Measurements from ENCODE around the gene OR4Q3.
"Not testable (repeated sequence)": the region's sequence is repeated elsewhere in the genome, so short reads cannot be mapped to it uniquely, and the experiment has no call there.

The OR4Q3 gene

DNA sequence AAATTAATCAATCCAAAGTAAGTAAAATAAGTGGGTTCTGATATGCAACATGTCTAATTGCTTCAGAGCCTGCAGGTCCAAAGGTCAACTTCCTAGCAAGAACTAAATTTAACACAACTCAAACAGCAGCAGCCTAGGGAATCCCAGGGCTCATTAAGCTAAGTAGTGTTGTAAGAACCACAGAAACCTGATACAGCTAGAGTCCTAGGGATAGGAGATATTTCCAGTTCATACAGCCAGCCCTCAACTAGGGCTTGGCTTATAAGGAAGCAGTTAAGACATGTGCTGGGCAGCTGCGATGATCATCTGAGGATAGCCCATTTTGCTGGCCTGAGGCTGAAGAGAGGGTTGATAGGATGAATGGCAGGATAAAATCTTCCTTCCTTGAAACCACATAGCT, at the start of gene OR4Q3:
Gene OR4Q3 (plus strand): TSS at position 316 of the 400 bp plus-strand sequence.
- no peaks in the 10 kb centered on the region for H3K9me3 ChIP-seq (ENCODE audit: control insufficient read depth, insufficient read depth, low read length)
- H3K36me3 ChIP-seq (ENCODE audit: control insufficient read depth, low read length), result no peaks in the 10 kb centered on the region
- H3K4me2 ChIP-seq (ENCODE audit: low read length), result no peak within 1 kb of the TSS
- no peaks in the 10 kb centered on the region for H3K4me1 ChIP-seq (ENCODE audit: control insufficient read depth, low read length)
- H3K79me2 ChIP-seq (ENCODE audit: control insufficient read depth, low read length), result no peaks in the 10 kb centered on the region
- H3K27me3 ChIP-seq (ENCODE audit: control insufficient read depth, low read length), result no peaks in the 10 kb centered on the region
- no peak for TF ChIP-seq EZH2phosphoT487 (IDR thresholded peaks at IDR 0.05; ENCODE audit: borderline replicate concordance, low read length)
- TF ChIP-seq CTCF (IDR thresholded peaks at IDR 0.05; ENCODE audit: low read depth, low read length, poor library complexity, severe bottlenecking), result no peak
- no peak within 1 kb of the TSS for H3K27ac ChIP-seq (ENCODE audit: low read depth, low read length)
- H3K4me3 ChIP-seq (ENCODE audit: low read length), result no peak within 1 kb of the TSS
- no peaks in the 10 kb centered on the region for H3K9me2 ChIP-seq (replicated peaks; ENCODE audit: control insufficient read depth, low read length)
- no peaks in the 10 kb centered on the region for H4K20me1 ChIP-seq (ENCODE audit: control insufficient read depth, insufficient read depth, low read depth, low read length)
- H3F3A ChIP-seq (ENCODE audit: control insufficient read depth, insufficient read depth), result no peaks in the 10 kb centered on the region

DNA sequence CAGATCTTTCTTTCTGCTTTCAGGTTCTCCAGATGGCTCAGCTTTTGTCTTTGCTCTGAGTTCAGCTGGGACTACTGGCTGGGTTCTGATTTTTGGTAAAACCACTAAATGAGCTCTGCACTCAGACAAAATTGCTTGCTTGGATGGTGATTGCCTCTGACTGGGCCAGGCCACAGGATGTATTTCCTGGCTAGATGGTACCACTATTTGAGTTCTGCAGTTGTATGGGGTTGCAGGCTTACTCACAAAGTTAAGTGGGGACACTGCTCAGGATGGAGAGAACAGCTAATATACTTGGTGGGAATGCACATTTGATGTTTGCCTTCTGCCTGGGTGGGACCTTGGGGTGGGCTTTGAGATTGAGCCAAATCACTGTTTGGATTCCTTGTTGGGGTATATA, 14.0 kb upstream of the OR4Q3 start:
- Histone ChIP-seq H3K36me3 (ENCODE audit: control insufficient read depth, low read length) (no peaks in the 10 kb centered on the region), H3F3A (ENCODE audit: control insufficient read depth, insufficient read depth) (no peaks in the 10 kb centered on the region), H3K9me3 (ENCODE audit: control insufficient read depth, insufficient read depth, low read length) (no peaks in the 10 kb centered on the region), H3K27ac (ENCODE audit: low read depth, low read length) (no peak overlapping the region), H3K79me2 (ENCODE audit: control insufficient read depth, low read length) (no peaks in the 10 kb centered on the region), H3K27me3 (ENCODE audit: control insufficient read depth, low read length) (no peaks in the 10 kb centered on the region), H3K4me3 (ENCODE audit: low read length) (no peak overlapping the region), H3K4me1 (ENCODE audit: control insufficient read depth, low read length) (no peaks in the 10 kb centered on the region), H3K9me2 (replicated peaks; ENCODE audit: control insufficient read depth, low read length) (no peaks in the 10 kb centered on the region), H3K4me2 (ENCODE audit: low read length) (no peak overlapping the region), H4K20me1 (ENCODE audit: control insufficient read depth, insufficient read depth, low read depth, low read length) (no peaks in the 10 kb centered on the region)
- TF ChIP-seq EZH2phosphoT487 (IDR thresholded peaks at IDR 0.05; ENCODE audit: borderline replicate concordance, low read length) (no peak), CTCF (IDR thresholded peaks at IDR 0.05; ENCODE audit: low read depth, low read length, poor library complexity, severe bottlenecking) (no peak)

DNA sequence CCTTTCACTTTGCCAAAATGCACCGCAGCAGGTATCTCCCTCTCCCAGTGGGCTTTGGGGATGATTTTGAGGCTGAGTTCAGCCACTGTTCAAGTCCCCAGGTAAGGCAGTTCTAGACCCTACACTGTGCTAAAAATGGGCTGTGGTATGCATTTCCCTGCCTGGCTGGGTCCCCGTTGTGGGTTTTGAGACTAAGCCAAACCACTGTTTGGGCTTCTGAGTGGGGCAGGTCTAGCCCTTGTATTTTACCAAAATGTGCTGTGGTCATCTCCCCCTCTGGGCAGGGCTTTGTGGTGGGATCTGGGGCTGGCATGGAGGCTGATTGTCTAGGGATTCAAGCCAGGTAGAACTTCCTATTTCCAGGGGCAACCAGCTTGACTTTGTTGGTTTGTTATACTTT, 13.6 kb upstream of the OR4Q3 start:
- no peaks in the 10 kb centered on the region for H3K4me1 ChIP-seq (ENCODE audit: control insufficient read depth, low read length)
- no peaks in the 10 kb centered on the region for H3K79me2 ChIP-seq (ENCODE audit: control insufficient read depth, low read length)
- no peaks in the 10 kb centered on the region for H3K27me3 ChIP-seq (ENCODE audit: control insufficient read depth, low read length)
- no peak overlapping the region for H3K4me2 ChIP-seq (ENCODE audit: low read length)
- no peak overlapping the region for H3K27ac ChIP-seq (ENCODE audit: low read depth, low read length)
- no peaks in the 10 kb centered on the region for H3K36me3 ChIP-seq (ENCODE audit: control insufficient read depth, low read length)
- TF ChIP-seq EZH2phosphoT487 (IDR thresholded peaks at IDR 0.05; ENCODE audit: borderline replicate concordance, low read length) (no peak), CTCF (IDR thresholded peaks at IDR 0.05; ENCODE audit: low read depth, low read length, poor library complexity, severe bottlenecking) (no peak)
- no peaks in the 10 kb centered on the region for H3K9me3 ChIP-seq (ENCODE audit: control insufficient read depth, insufficient read depth, low read length)
- H3K9me2 ChIP-seq (replicated peaks; ENCODE audit: control insufficient read depth, low read length), result no peaks in the 10 kb centered on the region
- H3F3A ChIP-seq (ENCODE audit: control insufficient read depth, insufficient read depth), result no peaks in the 10 kb centered on the region
- no peak overlapping the region for H3K4me3 ChIP-seq (ENCODE audit: low read length)
- H4K20me1 ChIP-seq (ENCODE audit: control insufficient read depth, insufficient read depth, low read depth, low read length), result no peaks in the 10 kb centered on the region

GRCh38 chr14:19733893-19734292, 9.5 kb upstream of the OR4Q3 start:
- not testable (repeated sequence) for H4K20me1 ChIP-seq (ENCODE audit: control insufficient read depth, insufficient read depth, low read depth, low read length); H3K79me2 ChIP-seq (ENCODE audit: control insufficient read depth, low read length); H3K27me3 ChIP-seq (ENCODE audit: control insufficient read depth, low read length)

DNA sequence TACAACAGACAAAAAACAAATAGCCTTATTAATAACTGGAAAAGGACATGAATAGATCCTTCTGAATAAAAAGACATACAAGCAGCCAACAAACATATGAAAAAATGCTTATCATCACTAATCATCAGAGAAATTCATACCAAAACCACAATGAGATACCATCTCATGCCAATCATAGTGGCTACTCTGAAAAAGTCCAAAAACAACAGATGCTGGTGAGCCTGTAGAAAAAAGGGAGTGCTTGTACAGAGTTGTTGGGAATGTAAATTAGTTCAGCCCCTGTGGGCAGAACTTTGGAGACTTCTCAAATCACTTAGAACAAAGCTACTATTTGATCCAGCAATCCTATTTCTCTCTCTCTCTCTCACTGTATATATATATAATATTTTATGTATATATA, 8.9 kb downstream of the OR4Q3 start:
- not testable (repeated sequence) for H3K27me3 ChIP-seq (ENCODE audit: control insufficient read depth, low read length); H3K9me3 ChIP-seq (ENCODE audit: control insufficient read depth, insufficient read depth, low read length); H3K27ac ChIP-seq (ENCODE audit: low read depth, low read length); H3K79me2 ChIP-seq (ENCODE audit: control insufficient read depth, low read length); H3K36me3 ChIP-seq (ENCODE audit: control insufficient read depth, low read length); H3K9me2 ChIP-seq (replicated peaks; ENCODE audit: control insufficient read depth, low read length); H4K20me1 ChIP-seq (ENCODE audit: control insufficient read depth, insufficient read depth, low read depth, low read length); H3K4me3 ChIP-seq (ENCODE audit: low read length); H3F3A ChIP-seq (ENCODE audit: control insufficient read depth, insufficient read depth); H3K4me2 ChIP-seq (ENCODE audit: low read length); H3K4me1 ChIP-seq (ENCODE audit: control insufficient read depth, low read length)

More at GRCh38 chr14:19733893-19734292, 9.5 kb upstream of the OR4Q3 start:
- H3K36me3 ChIP-seq (ENCODE audit: control insufficient read depth, low read length); H3F3A ChIP-seq (ENCODE audit: control insufficient read depth, insufficient read depth); H3K27ac ChIP-seq (ENCODE audit: low read depth, low read length); H3K9me2 ChIP-seq (replicated peaks; ENCODE audit: control insufficient read depth, low read length); H3K9me3 ChIP-seq (ENCODE audit: control insufficient read depth, insufficient read depth, low read length); H3K4me2 ChIP-seq (ENCODE audit: low read length); H3K4me1 ChIP-seq (ENCODE audit: control insufficient read depth, low read length); H3K4me3 ChIP-seq (ENCODE audit: low read length): not testable (repeated sequence)

Data from DOHH2 (cell line).